ENCODE data around the gene PRKCH.

The PRKCH gene

DNA sequence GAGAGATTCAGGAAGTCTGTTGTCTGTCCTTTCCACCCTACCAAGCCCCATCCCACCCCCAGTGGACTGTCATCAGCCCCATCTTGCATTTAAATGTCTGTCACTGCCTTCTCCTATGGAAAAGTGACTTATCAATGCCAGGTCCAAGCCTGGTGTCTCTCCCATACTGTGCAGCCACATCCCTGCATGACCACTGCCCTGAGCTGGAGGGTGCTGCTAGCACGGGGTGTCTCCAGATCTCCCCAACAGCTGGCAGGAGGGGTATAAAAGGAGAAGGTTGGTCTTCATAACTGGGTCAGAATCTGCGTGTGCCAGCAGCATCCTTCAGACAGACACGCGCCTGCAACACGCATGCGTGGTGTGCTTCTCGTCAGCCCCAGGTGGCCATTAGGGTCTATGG, 219.6 kb downstream of the PRKCH start:
- no peak overlapping the region for H3K4me2 ChIP-seq (ENCODE audit: low read length)
- WGBS (ENCODE audit: extremely low coverage, insufficient coverage, low lambda C conversion rate) = no CpG with 5 or more reads among the region's 7 CpGs
- H2BK15ac ChIP-seq (replicated peaks; ENCODE audit: low read depth) = no peak overlapping the region
- H2AK5ac ChIP-seq (ENCODE audit: low read length) = no peak overlapping the region
- no peak overlapping the region for H3K56ac ChIP-seq (ENCODE audit: low read length)
- no peak overlapping the region for H3K27ac ChIP-seq (ENCODE audit: low read depth, low read length)
- H3K79me2 ChIP-seq (ENCODE audit: control insufficient read depth, insufficient read depth, low read length) = no peaks in the 10 kb centered on the region
- no peak overlapping the region for H3K4me3 ChIP-seq (ENCODE audit: low read length)
- no peak overlapping the region for H3K9ac ChIP-seq (ENCODE audit: low read length)
- no peak overlapping the region for H3K4ac ChIP-seq (ENCODE audit: low read depth, low read length)
- DNase-seq = no peak
- H4K8ac ChIP-seq (ENCODE audit: low read depth, low read length) = no peak overlapping the region
- no peak overlapping the region for H2BK120ac ChIP-seq (ENCODE audit: low read depth, low read length)
- no peak overlapping the region for H2BK5ac ChIP-seq (ENCODE audit: low read length)
- H3K18ac ChIP-seq (ENCODE audit: low read length) = no peak overlapping the region
- H4K5ac ChIP-seq (ENCODE audit: low read length) = no peak overlapping the region
- peaks cover 2% of the 10 kb centered on the region for H3K4me1 ChIP-seq (ENCODE audit: control insufficient read depth, low read depth, low read length)
- no peaks in the 10 kb centered on the region for H3K79me1 ChIP-seq (ENCODE audit: low read length)
- no peaks in the 10 kb centered on the region for H3K27me3 ChIP-seq (ENCODE audit: insufficient read depth, low read length, poor library complexity)
- no peaks in the 10 kb centered on the region for H3K36me3 ChIP-seq (ENCODE audit: control insufficient read depth, insufficient read depth, low read length)
- no peak overlapping the region for H3K23ac ChIP-seq (ENCODE audit: low read length)

DNA sequence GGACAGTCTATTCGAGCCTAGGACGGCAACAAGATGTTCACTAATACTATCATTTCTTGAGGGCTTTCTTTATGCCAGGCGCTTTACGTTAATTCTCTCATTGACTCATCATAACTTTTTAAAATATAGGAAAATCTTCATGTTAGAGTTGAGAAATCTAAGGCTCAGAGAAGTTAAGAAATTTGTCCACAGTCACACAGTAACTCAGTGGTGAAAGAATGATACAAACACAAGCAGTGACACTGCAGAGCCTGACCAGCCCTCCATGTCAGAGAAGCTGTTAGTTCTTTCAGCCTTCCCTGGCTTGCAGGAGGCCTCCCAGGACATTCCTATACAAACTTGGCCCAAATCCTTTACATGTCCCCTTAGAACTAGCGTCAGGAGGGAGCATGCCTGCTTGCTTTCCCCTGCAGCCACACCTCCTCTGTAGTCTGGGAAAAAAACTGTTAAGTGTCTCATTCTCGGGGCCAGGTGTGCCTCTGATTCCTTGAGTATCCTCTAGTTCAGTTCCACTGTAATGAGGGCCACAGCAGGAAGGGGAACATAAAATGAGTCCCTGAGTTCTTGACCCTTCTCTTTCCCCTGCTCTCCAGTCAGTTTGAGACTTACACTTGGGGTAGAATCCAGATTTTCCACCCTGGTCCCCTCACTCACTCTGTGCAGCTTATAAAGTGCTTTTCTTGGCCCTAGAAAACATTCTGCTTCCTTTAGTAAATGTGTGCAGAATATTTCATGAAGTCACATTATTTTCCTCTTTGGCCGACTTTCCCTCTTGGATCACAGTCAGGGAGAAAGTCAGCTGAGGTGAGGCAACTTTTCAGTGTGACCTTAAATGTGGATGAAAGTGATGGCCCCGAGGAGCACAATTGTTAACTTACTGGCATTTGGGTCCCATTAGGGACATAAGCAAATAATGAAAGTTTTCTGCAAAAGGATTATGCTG, 221.7 kb downstream of the PRKCH start:
- Histone ChIP-seq H2BK5ac (ENCODE audit: low read length) (no peak overlapping the region), H3K4me2 (ENCODE audit: low read length) (no peak overlapping the region), H2AK5ac (ENCODE audit: low read length) (no peak overlapping the region), H3K56ac (ENCODE audit: low read length) (no peak overlapping the region), H4K8ac (ENCODE audit: low read depth, low read length) (no peak overlapping the region), H3K4me3 (ENCODE audit: low read length) (no peak overlapping the region), H3K9ac (ENCODE audit: low read length) (no peak overlapping the region), H3K4ac (ENCODE audit: low read depth, low read length) (no peak overlapping the region), H3K36me3 (ENCODE audit: control insufficient read depth, insufficient read depth, low read length) (no peaks in the 10 kb centered on the region), H3K18ac (ENCODE audit: low read length) (no peak overlapping the region), H2BK120ac (ENCODE audit: low read depth, low read length) (no peak overlapping the region), H3K79me2 (ENCODE audit: control insufficient read depth, insufficient read depth, low read length) (no peaks in the 10 kb centered on the region), H3K27me3 (ENCODE audit: insufficient read depth, low read length, poor library complexity) (no peaks in the 10 kb centered on the region), H3K4me1 (ENCODE audit: control insufficient read depth, low read depth, low read length) (no peaks in the 10 kb centered on the region), H2BK15ac (replicated peaks; ENCODE audit: low read depth) (no peak overlapping the region), H4K5ac (ENCODE audit: low read length) (no peak overlapping the region), H3K79me1 (ENCODE audit: low read length) (no peaks in the 10 kb centered on the region), H3K27ac (ENCODE audit: low read depth, low read length) (no peak overlapping the region), H3K23ac (ENCODE audit: low read length) (no peak overlapping the region)
- WGBS (ENCODE audit: extremely low coverage, insufficient coverage, low lambda C conversion rate) = no CpG with 5 or more reads among the region's 8 CpGs
- no peak for DNase-seq

DNA sequence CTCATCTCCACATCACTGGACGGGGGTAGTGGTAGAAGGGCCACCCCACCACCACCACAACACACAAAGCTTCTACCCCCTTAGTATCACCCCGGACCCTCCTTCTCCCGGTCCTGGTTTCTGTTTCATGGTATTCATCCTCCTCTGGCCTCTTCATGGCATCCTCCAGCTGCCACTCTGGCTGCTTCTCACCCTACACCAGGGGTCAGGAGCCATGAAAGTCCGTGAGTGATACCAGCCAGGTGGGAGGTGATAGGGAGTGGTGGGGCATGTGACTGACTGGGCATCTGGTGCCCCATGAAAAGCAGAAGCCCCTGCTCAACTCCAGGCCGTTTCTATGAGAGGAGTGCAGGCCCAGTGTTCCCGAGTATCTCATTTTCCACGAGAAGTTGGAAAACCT, 222.6 kb downstream of the PRKCH start:
- Histone ChIP-seq H2BK5ac (ENCODE audit: low read length) (no peak overlapping the region), H3K56ac (ENCODE audit: low read length) (no peak overlapping the region), H3K4me2 (ENCODE audit: low read length) (no peak overlapping the region), H2BK120ac (ENCODE audit: low read depth, low read length) (no peak overlapping the region), H3K23ac (ENCODE audit: low read length) (no peak overlapping the region), H3K4me3 (ENCODE audit: low read length) (no peak overlapping the region), H2BK15ac (replicated peaks; ENCODE audit: low read depth) (no peak overlapping the region), H4K8ac (ENCODE audit: low read depth, low read length) (no peak overlapping the region), H3K4me1 (ENCODE audit: control insufficient read depth, low read depth, low read length) (no peaks in the 10 kb centered on the region), H2AK5ac (ENCODE audit: low read length) (no peak overlapping the region), H3K79me2 (ENCODE audit: control insufficient read depth, insufficient read depth, low read length) (no peaks in the 10 kb centered on the region), H3K18ac (ENCODE audit: low read length) (no peak overlapping the region), H3K27me3 (ENCODE audit: insufficient read depth, low read length, poor library complexity) (no peaks in the 10 kb centered on the region), H3K9ac (ENCODE audit: low read length) (no peak overlapping the region), H3K79me1 (ENCODE audit: low read length) (no peaks in the 10 kb centered on the region), H4K5ac (ENCODE audit: low read length) (no peak overlapping the region), H3K4ac (ENCODE audit: low read depth, low read length) (no peak overlapping the region), H3K27ac (ENCODE audit: low read depth, low read length) (no peak overlapping the region), H3K36me3 (ENCODE audit: control insufficient read depth, insufficient read depth, low read length) (no peaks in the 10 kb centered on the region)
- DNase-seq = no peak
- WGBS (ENCODE audit: extremely low coverage, insufficient coverage, low lambda C conversion rate) = no CpG with 5 or more reads among the region's 7 CpGs

DNA sequence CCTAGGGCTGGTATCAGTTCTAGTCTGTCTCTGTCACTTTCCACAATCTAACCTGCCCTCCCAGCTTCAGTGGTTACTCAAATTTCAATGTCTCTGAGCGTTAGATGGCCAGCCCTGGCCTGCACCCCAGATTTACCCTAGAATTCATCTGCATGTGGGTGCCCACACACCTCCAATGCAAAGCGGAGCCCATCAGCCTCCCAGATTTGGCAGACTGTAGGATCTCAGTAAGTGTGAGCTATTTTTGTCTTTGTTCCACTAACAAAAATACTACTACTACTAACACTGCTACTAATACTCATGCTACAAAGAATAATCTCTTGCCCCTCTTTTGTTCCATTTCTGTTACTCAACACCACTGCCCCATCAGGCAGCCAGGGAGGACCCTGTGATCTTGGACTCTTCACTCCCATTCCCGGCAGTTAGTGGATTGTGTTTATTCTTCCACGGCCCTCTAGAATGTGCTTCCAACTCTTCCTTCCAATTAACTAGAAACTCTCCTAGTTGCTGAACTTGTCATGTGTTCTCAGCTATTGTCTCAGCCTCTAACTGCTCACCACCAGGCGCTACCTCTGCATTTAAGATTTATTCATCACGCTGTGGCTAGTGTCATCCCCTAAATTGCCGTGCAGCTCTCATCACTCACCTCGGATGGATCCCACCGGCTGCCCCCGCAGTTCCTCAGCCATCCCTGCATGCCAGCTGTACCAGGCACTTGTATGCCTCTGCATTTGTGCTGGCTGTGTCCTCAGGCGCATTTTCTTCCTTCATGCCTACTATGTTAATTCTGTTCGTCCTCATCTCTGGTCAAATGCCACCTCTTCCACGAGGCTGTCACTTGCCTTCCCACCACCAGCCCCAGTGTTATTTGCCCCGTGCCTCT, 223.3 kb downstream of the PRKCH start:
- Histone ChIP-seq H3K18ac (ENCODE audit: low read length) (no peak overlapping the region), H3K36me3 (ENCODE audit: control insufficient read depth, insufficient read depth, low read length) (no peaks in the 10 kb centered on the region), H3K79me1 (ENCODE audit: low read length) (no peaks in the 10 kb centered on the region), H3K56ac (ENCODE audit: low read length) (no peak overlapping the region), H3K27ac (ENCODE audit: low read depth, low read length) (no peak overlapping the region), H4K5ac (ENCODE audit: low read length) (no peak overlapping the region), H3K23ac (ENCODE audit: low read length) (no peak overlapping the region), H3K4ac (ENCODE audit: low read depth, low read length) (no peak overlapping the region), H2BK5ac (ENCODE audit: low read length) (no peak overlapping the region), H3K4me3 (ENCODE audit: low read length) (no peak overlapping the region), H3K4me1 (ENCODE audit: control insufficient read depth, low read depth, low read length) (no peaks in the 10 kb centered on the region), H2BK15ac (replicated peaks; ENCODE audit: low read depth) (no peak overlapping the region), H3K79me2 (ENCODE audit: control insufficient read depth, insufficient read depth, low read length) (no peaks in the 10 kb centered on the region), H4K8ac (ENCODE audit: low read depth, low read length) (no peak overlapping the region), H3K9ac (ENCODE audit: low read length) (no peak overlapping the region), H2AK5ac (ENCODE audit: low read length) (no peak overlapping the region), H3K4me2 (ENCODE audit: low read length) (no peak overlapping the region), H3K27me3 (ENCODE audit: insufficient read depth, low read length, poor library complexity) (no peaks in the 10 kb centered on the region), H2BK120ac (ENCODE audit: low read depth, low read length) (no peak overlapping the region)
- no CpG with 5 or more reads among the region's 14 CpGs for WGBS (ENCODE audit: extremely low coverage, insufficient coverage, low lambda C conversion rate)
- no peak for DNase-seq

DNA sequence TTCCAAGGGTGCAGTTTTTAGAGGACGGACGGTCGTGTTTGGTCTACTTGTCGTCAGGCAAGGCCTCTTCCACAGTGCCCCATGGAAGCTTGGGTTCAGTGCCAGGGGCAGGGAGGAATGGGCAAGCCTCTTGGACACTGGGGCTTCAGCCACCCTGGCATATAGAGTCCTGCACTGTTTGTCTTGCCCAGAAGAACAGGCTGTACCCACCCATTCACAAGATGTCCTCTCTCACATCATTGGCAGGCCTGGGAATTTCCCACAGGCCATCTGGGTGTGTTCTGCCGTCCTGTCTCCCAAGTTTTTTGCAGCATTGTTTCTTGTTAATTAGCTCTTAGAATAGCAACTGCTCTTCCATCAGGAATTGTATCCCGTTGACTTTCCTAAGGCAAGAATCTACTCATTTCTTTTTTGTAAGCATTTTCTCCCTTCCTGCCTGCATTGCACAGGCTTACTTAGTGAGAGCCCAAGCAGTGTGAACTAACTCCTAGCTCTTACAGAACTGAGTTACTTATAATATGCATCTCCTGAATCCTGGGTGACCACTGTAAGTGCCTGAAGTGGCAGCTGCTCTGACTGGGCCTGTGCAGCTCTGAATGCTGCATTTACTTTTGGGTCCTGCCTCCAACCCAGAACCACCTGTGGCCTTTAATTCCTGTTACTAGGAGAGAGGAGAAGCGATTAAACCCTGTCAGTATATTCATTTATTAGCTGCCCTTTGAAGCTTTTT, 224.5 kb downstream of the PRKCH start:
- Histone ChIP-seq H3K27ac (ENCODE audit: low read depth, low read length) (no peak overlapping the region), H2BK15ac (replicated peaks; ENCODE audit: low read depth) (no peak overlapping the region), H4K8ac (ENCODE audit: low read depth, low read length) (no peak overlapping the region), H3K79me1 (ENCODE audit: low read length) (no peaks in the 10 kb centered on the region), H3K4ac (ENCODE audit: low read depth, low read length) (no peak overlapping the region), H3K4me2 (ENCODE audit: low read length) (no peak overlapping the region), H3K9ac (ENCODE audit: low read length) (no peak overlapping the region), H2BK5ac (ENCODE audit: low read length) (no peak overlapping the region), H3K27me3 (ENCODE audit: insufficient read depth, low read length, poor library complexity) (no peaks in the 10 kb centered on the region), H3K4me3 (ENCODE audit: low read length) (no peak overlapping the region), H3K23ac (ENCODE audit: low read length) (no peak overlapping the region), H2BK120ac (ENCODE audit: low read depth, low read length) (no peak overlapping the region), H3K56ac (ENCODE audit: low read length) (no peak overlapping the region), H3K36me3 (ENCODE audit: control insufficient read depth, insufficient read depth, low read length) (no peaks in the 10 kb centered on the region), H2AK5ac (ENCODE audit: low read length) (no peak overlapping the region), H3K4me1 (ENCODE audit: control insufficient read depth, low read depth, low read length) (no peaks in the 10 kb centered on the region), H4K5ac (ENCODE audit: low read length) (no peak overlapping the region), H3K79me2 (ENCODE audit: control insufficient read depth, insufficient read depth, low read length) (no peaks in the 10 kb centered on the region), H3K18ac (ENCODE audit: low read length) (no peak overlapping the region)
- no peak for DNase-seq
- no CpG with 5 or more reads among the region's 7 CpGs for WGBS (ENCODE audit: extremely low coverage, insufficient coverage, low lambda C conversion rate)
